ENCODE measurements around the gene RAP2A. TPM values are rescaled to one million over a fixed set of nuclear protein-coding genes. Genes with fewer than 3 reads are reported as not detected.

Gene RAP2A
- total and polyA plus RNA-seq, 2 donors from 2014 or later, result 7.4 to 25.5 TPM

- intact Hi-C loops (cut with DNase I), result no loop called here
Measured at GRCh38 chr13:97492257-97492656, 58.3 kb downstream of the RAP2A start.

GRCh38 chr13:97492684-97493371 is 58.9 kb downstream of the RAP2A start:
- no peaks in the 10 kb centered on the region for H3K36me3 ChIP-seq (ENCODE audit: control insufficient read depth in 2 of 3, insufficient read depth in 3 of 3, low read length in 3 of 3)
- DNase-seq (no peak), FAIRE-seq (no peak)
- H3K9me3 ChIP-seq (ENCODE audit: control insufficient read depth in 2 of 3, insufficient read depth in 1 of 3, low read length in 3 of 3), result peaks cover 0 to 5% (median 4%) of the 10 kb centered on the region in 3 donors
- H3K4me1 ChIP-seq (ENCODE audit: control insufficient read depth in 2 of 3, insufficient read depth in 2 of 3, low read depth in 1 of 3, low read length in 3 of 3), result no peaks in the 10 kb centered on the region
- no peak overlapping the region for H3K9ac ChIP-seq (ENCODE audit: low read length in 3 of 3)
- no peak overlapping the region for H3K27ac ChIP-seq (ENCODE audit: low read depth in 2 of 2, low read length in 2 of 2)
- intact Hi-C loops (cut with DNase I), result no loop called here
- H3K4me3 ChIP-seq (ENCODE audit: low read length in 3 of 3), result no peak overlapping the region
- H3K27me3 ChIP-seq (ENCODE audit: control insufficient read depth, insufficient read depth, low read length), result no peaks in the 10 kb centered on the region
- no peak for TF ChIP-seq CTCF (IDR thresholded peaks at IDR 0.05; ENCODE audit: borderline replicate concordance, extremely low read depth, insufficient read depth)

More at GRCh38 chr13:97492257-97492656, 58.3 kb downstream of the RAP2A start:
- no peak for TF ChIP-seq CTCF (IDR thresholded peaks at IDR 0.05; ENCODE audit: borderline replicate concordance, extremely low read depth, insufficient read depth)
- Histone ChIP-seq H3K4me3 (ENCODE audit: low read length in 3 of 3) (no peak overlapping the region), H3K27ac (ENCODE audit: low read depth in 2 of 2, low read length in 2 of 2) (no peak overlapping the region), H3K36me3 (ENCODE audit: control insufficient read depth in 2 of 3, insufficient read depth in 3 of 3, low read length in 3 of 3) (no peaks in the 10 kb centered on the region), H3K4me1 (ENCODE audit: control insufficient read depth in 2 of 3, insufficient read depth in 2 of 3, low read depth in 1 of 3, low read length in 3 of 3) (no peaks in the 10 kb centered on the region), H3K9me3 (ENCODE audit: control insufficient read depth in 2 of 3, insufficient read depth in 1 of 3, low read length in 3 of 3) (peaks cover 0 to 5% (median 4%) of the 10 kb centered on the region in 3 donors), H3K27me3 (ENCODE audit: control insufficient read depth, insufficient read depth, low read length) (no peaks in the 10 kb centered on the region), H3K9ac (ENCODE audit: low read length in 3 of 3) (no peak overlapping the region)
- no peak for DNase-seq
- FAIRE-seq, result no peak

GRCh38 chr13:97493456-97493855 is 59.5 kb downstream of the RAP2A start:
- no peak for FAIRE-seq

More at GRCh38 chr13:97493456-97493855, 59.5 kb downstream of the RAP2A start:
- no peaks in the 10 kb centered on the region for H3K4me1 ChIP-seq (ENCODE audit: control insufficient read depth in 2 of 3, insufficient read depth in 2 of 3, low read depth in 1 of 3, low read length in 3 of 3)
- no peak overlapping the region for H3K27ac ChIP-seq (ENCODE audit: low read depth in 2 of 2, low read length in 2 of 2)
- no peaks in the 10 kb centered on the region for H3K27me3 ChIP-seq (ENCODE audit: control insufficient read depth, insufficient read depth, low read length)
- H3K4me3 ChIP-seq (ENCODE audit: low read length in 3 of 3), result no peak overlapping the region
- no peak for DNase-seq
- intact Hi-C loops (cut with DNase I), result no loop called here
- no peak for TF ChIP-seq CTCF (IDR thresholded peaks at IDR 0.05; ENCODE audit: borderline replicate concordance, extremely low read depth, insufficient read depth)
- H3K9ac ChIP-seq (ENCODE audit: low read length in 3 of 3), result no peak overlapping the region
- no peaks in the 10 kb centered on the region for H3K36me3 ChIP-seq (ENCODE audit: control insufficient read depth in 2 of 3, insufficient read depth in 3 of 3, low read length in 3 of 3)
- H3K9me3 ChIP-seq (ENCODE audit: control insufficient read depth in 2 of 3, insufficient read depth in 1 of 3, low read length in 3 of 3), result peaks cover 0 to 5% (median 4%) of the 10 kb centered on the region in 3 donors
